ENCODE data around the gene HDAC9.
"Not testable (repeated sequence)": the region's sequence is repeated elsewhere in the genome, so short reads cannot be mapped to it uniquely, and the experiment has no call there.

The HDAC9 gene

GRCh38 chr7:18948521-18948920, 453.0 kb downstream of the HDAC9 start:
- DNase-seq (ENCODE audit: extremely low read depth, insufficient read length): no peak
- no peaks in the 10 kb centered on the region for H3K36me3 ChIP-seq (ENCODE audit: control insufficient read depth, insufficient read depth, low read length)

GRCh38 chr7:18952846-18953245, 457.3 kb downstream of the HDAC9 start:
- Histone ChIP-seq H3K4me3 (replicated peaks; ENCODE audit: low read depth, low read length) (no peak overlapping the region), H3K36me3 (ENCODE audit: control insufficient read depth, insufficient read depth, low read length) (no peaks in the 10 kb centered on the region), H3K27me3 (replicated peaks; ENCODE audit: control insufficient read depth, insufficient read depth, low read length) (no peaks in the 10 kb centered on the region)
- DNase-seq (ENCODE audit: extremely low read depth, insufficient read length): no peak
- TF ChIP-seq CTCF (IDR thresholded peaks at IDR 0.05; ENCODE audit: insufficient read depth, low read length, poor library complexity, severe bottlenecking): no peak

More at GRCh38 chr7:18948521-18948920, 453.0 kb downstream of the HDAC9 start:
- no peak for TF ChIP-seq CTCF (IDR thresholded peaks at IDR 0.05; ENCODE audit: insufficient read depth, low read length, poor library complexity, severe bottlenecking)
- Histone ChIP-seq H3K4me3 (replicated peaks; ENCODE audit: low read depth, low read length) (no peak overlapping the region), H3K27me3 (replicated peaks; ENCODE audit: control insufficient read depth, insufficient read depth, low read length) (no peaks in the 10 kb centered on the region)

- H3K36me3 ChIP-seq (ENCODE audit: control insufficient read depth, insufficient read depth, low read length): no peaks in the 10 kb centered on the region
- no peak for TF ChIP-seq CTCF (IDR thresholded peaks at IDR 0.05; ENCODE audit: insufficient read depth, low read length, poor library complexity, severe bottlenecking)
- no peak overlapping the region for H3K4me3 ChIP-seq (replicated peaks; ENCODE audit: low read depth, low read length)
- no peak for DNase-seq (ENCODE audit: extremely low read depth, insufficient read length)
- no peaks in the 10 kb centered on the region for H3K27me3 ChIP-seq (replicated peaks; ENCODE audit: control insufficient read depth, insufficient read depth, low read length)
These were observed 463.1 kb downstream of the HDAC9 start for GRCh38 chr7:18958627-18959026.

- no peak for TF ChIP-seq CTCF (IDR thresholded peaks at IDR 0.05; ENCODE audit: insufficient read depth, low read length, poor library complexity, severe bottlenecking)
- no peak for DNase-seq (ENCODE audit: extremely low read depth, insufficient read length)
- Histone ChIP-seq H3K27me3 (replicated peaks; ENCODE audit: control insufficient read depth, insufficient read depth, low read length) (no peaks in the 10 kb centered on the region), H3K4me3 (replicated peaks; ENCODE audit: low read depth, low read length) (no peak overlapping the region), H3K36me3 (ENCODE audit: control insufficient read depth, insufficient read depth, low read length) (no peaks in the 10 kb centered on the region)
These were observed 465.2 kb downstream of the HDAC9 start for GRCh38 chr7:18960725-18961124.

GRCh38 chr7:18962031-18962430, 466.5 kb downstream of the HDAC9 start:
- Histone ChIP-seq H3K4me3 (replicated peaks; ENCODE audit: low read depth, low read length) (no peak overlapping the region), H3K27me3 (replicated peaks; ENCODE audit: control insufficient read depth, insufficient read depth, low read length) (no peaks in the 10 kb centered on the region), H3K36me3 (ENCODE audit: control insufficient read depth, insufficient read depth, low read length) (no peaks in the 10 kb centered on the region)
- no peak for TF ChIP-seq CTCF (IDR thresholded peaks at IDR 0.05; ENCODE audit: insufficient read depth, low read length, poor library complexity, severe bottlenecking)
- no peak for DNase-seq (ENCODE audit: extremely low read depth, insufficient read length)

- no peak for DNase-seq (ENCODE audit: extremely low read depth, insufficient read length)
- no peak overlapping the region for H3K4me3 ChIP-seq (replicated peaks; ENCODE audit: low read depth, low read length)
- H3K36me3 ChIP-seq (ENCODE audit: control insufficient read depth, insufficient read depth, low read length): no peaks in the 10 kb centered on the region
- no peaks in the 10 kb centered on the region for H3K27me3 ChIP-seq (replicated peaks; ENCODE audit: control insufficient read depth, insufficient read depth, low read length)
- no peak for TF ChIP-seq CTCF (IDR thresholded peaks at IDR 0.05; ENCODE audit: insufficient read depth, low read length, poor library complexity, severe bottlenecking)
These were observed 470.1 kb downstream of the HDAC9 start for GRCh38 chr7:18965657-18966056.

- H3K36me3 ChIP-seq (ENCODE audit: control insufficient read depth, insufficient read depth, low read length); DNase-seq (ENCODE audit: extremely low read depth, insufficient read length); H3K27me3 ChIP-seq (replicated peaks; ENCODE audit: control insufficient read depth, insufficient read depth, low read length); H3K4me3 ChIP-seq (replicated peaks; ENCODE audit: low read depth, low read length): not testable (repeated sequence)
These were observed 472.2 kb downstream of the HDAC9 start for GRCh38 chr7:18967755-18968154.
